ENCODE data around the gene TTC12.

DNA sequence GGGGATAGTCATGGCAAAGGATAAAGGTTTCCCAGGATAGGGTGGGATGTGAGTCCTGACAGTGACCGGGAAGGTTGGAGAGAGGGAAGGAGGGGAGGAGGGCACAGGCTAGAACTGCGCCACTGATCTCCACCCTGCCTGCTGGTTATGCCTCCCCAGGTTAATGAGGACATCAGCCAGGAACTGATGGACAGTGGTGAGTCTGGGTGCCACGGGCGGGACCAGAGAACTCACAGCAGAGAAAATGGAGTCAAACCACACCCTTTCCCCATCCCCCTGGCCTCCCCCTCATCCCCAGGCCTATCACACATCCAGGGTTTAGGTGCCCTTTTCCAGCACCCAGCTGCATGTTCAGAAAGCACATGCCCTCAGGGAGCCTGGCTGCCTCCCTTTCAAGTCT lies 83.4 kb downstream of the TTC12 start:
- TF ChIP-seq, protein P1, sequence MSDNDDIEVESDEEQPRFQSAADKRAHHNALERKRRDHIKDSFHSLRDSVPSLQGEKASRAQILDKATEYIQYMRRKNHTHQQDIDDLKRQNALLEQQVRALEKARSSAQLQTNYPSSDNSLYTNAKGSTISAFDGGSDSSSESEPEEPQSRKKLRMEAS (IDR thresholded peaks at IDR 0.05): no peak
- TF ChIP-seq EGR1 (IDR thresholded peaks at IDR 0.05): no peak
- TF ChIP-seq YY1 (IDR thresholded peaks at IDR 0.05; ENCODE audit: low read depth): no peak
- TF ChIP-seq EP300 (IDR thresholded peaks at IDR 0.05; ENCODE audit: borderline replicate concordance): no peak
- no peak for TF ChIP-seq TAF1 (IDR thresholded peaks at IDR 0.05; ENCODE audit: low read depth)
- TF ChIP-seq CREB1 (IDR thresholded peaks at IDR 0.05; ENCODE audit: low read depth): no peak
- TF ChIP-seq, protein P2, sequence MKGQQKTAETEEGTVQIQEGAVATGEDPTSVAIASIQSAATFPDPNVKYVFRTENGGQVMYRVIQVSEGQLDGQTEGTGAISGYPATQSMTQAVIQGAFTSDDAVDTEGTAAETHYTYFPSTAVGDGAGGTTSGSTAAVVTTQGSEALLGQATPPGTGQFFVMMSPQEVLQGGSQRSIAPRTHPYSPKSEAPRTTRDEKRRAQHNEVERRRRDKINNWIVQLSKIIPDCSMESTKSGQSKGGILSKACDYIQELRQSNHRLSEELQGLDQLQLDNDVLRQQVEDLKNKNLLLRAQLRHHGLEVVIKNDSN (IDR thresholded peaks at IDR 0.05): no peak

Data from Ishikawa (cell line).